ENCODE results near the gene CDC34.

The CDC34 gene

GRCh38 chr19:506404-507285 lies 24.9 kb upstream of the CDC34 start:
- TF ChIP-seq CTCF (IDR thresholded peaks at IDR 0.05; ENCODE audit: extremely low read depth, insufficient read depth, missing control alignments), result peak; percentile 93
- in situ Hi-C loops (cut with MboI; ENCODE audit: low pct_unique_long_range_greater_than_20kb, low sequenced_read_pairs, unreplicated experiment), result no loop called here
- peak; percentile 99 for DNase-seq (ENCODE audit: low spot score)

- TF ChIP-seq CTCF (IDR thresholded peaks at IDR 0.05; ENCODE audit: extremely low read depth, insufficient read depth, missing control alignments), result no peak
- in situ Hi-C loops (cut with MboI; ENCODE audit: low pct_unique_long_range_greater_than_20kb, low sequenced_read_pairs, unreplicated experiment), result no loop called here
- DNase-seq (ENCODE audit: low spot score), result peak; percentile 89
These were observed 24.0 kb upstream of the CDC34 start, which contains the start of gene TPGS1 for GRCh38 chr19:507286-508203. TPGS1 (plus strand) TSS chr19:507497; CDS start chr19:507507, 10 bp downstream.

- TF ChIP-seq CTCF (IDR thresholded peaks at IDR 0.05; ENCODE audit: extremely low read depth, insufficient read depth, missing control alignments), result no peak
- DNase-seq (ENCODE audit: low spot score), result no peak
- in situ Hi-C loops (cut with MboI; ENCODE audit: low pct_unique_long_range_greater_than_20kb, low sequenced_read_pairs, unreplicated experiment), result no loop called here
These were observed 23.1 kb upstream of the CDC34 start for GRCh38 chr19:508204-509150.

GRCh38 chr19:510606-511100 lies 20.9 kb upstream of the CDC34 start:
- peak; percentile 97 for TF ChIP-seq CTCF (IDR thresholded peaks at IDR 0.05; ENCODE audit: extremely low read depth, insufficient read depth, missing control alignments)
- in situ Hi-C loops (cut with MboI; ENCODE audit: low pct_unique_long_range_greater_than_20kb, low sequenced_read_pairs, unreplicated experiment), result no loop called here
- DNase-seq (ENCODE audit: low spot score), result peak; percentile 92

- in situ Hi-C loops (cut with MboI; ENCODE audit: low pct_unique_long_range_greater_than_20kb, low sequenced_read_pairs, unreplicated experiment), result no loop called here
- peak; percentile 74 for DNase-seq (ENCODE audit: low spot score)
- no peak for TF ChIP-seq CTCF (IDR thresholded peaks at IDR 0.05; ENCODE audit: extremely low read depth, insufficient read depth, missing control alignments)
These were observed 20.3 kb upstream of the CDC34 start for GRCh38 chr19:511101-511851.
